NCI-H2081 treated with DMSO at 0.1 percent for 48 hours (cell line): ENCODE data around the gene KRTAP10-4.

ENCODE experiments used
- DNase-seq: peaks from one replicate; lab custom pipeline; 2025; lab: John Stamatoyannopoulos, UW

KRTAP10-4 gene

DNA sequence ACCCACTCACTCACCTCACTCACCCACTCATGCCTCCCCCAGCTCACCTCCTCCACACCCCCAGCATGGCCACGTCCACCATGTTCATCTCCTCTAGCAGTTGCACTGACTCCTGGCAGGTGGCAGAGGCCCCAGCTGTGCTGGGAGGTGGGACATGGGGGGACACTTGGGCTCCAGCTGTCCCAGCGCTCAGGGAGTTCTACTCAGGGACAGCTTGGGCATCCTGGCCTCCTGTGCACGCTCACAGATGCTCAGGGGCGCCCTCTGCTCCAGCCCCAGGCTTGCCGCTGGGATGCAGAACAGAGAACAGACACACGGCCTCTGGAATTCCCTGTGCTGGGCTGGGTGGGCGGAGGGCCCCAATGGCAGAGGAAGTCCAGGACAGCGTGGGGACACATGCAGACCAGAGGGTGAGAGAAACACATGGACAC, 43.6 kb downstream of the KRTAP10-4 start:
- DNase-seq: no peak

DNA sequence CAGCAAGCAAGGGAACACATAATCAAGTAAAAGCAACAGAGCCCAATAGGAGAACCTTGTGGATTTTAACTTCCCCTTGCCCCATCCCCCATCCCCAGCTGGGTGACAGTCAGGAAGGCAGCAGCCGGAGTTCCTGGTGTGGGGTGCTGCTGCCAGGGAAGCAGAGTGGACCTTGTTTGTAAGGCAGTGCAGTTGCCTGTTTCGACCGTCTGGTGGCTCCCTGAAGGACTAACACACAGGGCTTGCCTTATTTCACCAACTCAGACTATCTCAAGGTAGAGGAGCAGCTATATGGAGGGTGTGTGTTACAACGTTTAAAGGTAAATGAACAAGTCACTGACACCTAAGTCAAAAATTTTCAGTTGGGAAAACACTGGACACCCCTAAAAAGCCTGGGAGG, 45.0 kb downstream of the KRTAP10-4 start:
- no peak for DNase-seq

DNA sequence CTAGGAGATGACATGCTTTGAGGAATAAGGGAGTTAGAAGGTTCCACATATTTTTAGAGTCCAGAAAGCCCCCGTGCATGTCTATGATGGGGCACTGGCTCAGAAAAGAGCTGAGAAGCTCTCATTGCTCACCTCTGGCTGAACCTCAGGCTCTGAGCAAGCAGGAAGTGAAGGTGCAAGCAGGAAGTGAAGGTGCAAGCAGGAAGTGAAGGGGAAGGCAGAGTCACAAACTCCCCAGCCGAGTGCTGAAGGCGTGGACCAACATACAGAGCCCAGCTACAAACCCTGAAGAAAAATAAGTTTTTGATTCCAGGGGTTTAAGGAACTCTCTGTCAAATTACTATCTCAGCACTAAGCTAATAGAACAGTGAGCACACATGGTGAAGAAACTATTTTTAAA, 45.4 kb downstream of the KRTAP10-4 start:
- no peak for DNase-seq

DNA sequence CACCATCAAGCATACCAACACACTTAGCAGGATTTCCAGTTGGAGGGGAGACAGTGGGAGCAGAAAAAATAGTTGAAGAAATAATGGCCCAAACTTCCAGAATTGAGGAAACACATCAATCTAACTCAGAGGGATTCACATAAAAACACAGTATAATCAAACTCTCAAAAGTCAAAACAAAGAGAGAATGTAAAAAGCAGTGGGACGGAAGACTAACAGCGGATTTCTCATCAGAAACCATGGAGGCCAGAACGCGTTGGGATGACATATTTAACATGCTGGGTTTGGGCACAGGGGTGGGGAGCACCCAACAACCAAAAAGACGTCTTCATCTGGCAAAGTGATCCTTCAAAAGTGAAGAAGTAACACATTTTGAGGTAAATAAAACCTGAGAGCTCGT, 46.4 kb downstream of the KRTAP10-4 start:
- DNase-seq: no peak

DNA sequence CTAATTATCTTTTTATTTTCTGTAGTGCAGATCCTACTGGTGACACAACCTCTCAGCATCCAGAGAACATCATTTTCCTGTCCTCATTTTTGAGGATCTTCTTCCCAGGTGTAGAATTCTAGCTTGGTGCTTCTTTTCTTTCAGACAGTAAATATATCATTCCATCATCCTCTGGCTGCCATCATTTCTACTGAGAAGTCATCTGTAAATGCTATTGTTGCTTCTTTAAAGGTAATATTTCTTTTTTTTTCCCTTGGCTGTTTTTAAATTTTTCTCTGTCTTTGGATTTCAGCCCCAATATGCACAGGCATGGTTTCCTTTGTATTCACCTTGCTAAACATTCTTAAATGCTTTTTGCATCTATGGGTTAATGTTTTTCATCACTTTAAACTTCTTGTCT, 50.0 kb downstream of the KRTAP10-4 start:
- DNase-seq: no peak
